GM20431 (cell line): ENCODE measurements around the gene CEP128.

Experiments
- in situ Hi-C: fragments of 300-500 bp; cut with MseI, MboI; formaldehyde crosslinking; loops from one replicate; pipeline ENCODE4 v1.15.0; 2020; ENCODE audit warnings: low sequenced_read_pairs; ENCODE audit not compliant: unreplicated experiment

The CEP128 gene

DNA sequence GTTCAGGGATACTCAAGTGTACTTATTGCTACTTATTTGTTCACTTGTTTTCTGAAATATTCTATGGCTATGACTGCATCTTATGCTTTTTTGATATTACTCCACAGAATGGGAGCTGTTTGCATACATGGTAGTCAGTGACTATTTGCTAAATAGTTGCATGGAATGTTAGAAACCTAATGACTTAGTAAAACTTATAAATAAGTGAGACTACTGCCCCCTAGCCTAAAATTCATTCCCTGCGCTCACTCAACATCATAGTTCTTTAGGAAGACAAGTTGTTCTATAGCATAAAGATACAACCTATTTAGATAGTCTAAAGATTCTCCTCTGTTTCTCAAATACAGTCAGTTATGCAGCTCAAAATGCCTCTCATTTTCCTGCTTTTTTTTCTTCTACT is 305.5 kb downstream of the CEP128 start:
- in situ Hi-C loops = no loop called here

DNA sequence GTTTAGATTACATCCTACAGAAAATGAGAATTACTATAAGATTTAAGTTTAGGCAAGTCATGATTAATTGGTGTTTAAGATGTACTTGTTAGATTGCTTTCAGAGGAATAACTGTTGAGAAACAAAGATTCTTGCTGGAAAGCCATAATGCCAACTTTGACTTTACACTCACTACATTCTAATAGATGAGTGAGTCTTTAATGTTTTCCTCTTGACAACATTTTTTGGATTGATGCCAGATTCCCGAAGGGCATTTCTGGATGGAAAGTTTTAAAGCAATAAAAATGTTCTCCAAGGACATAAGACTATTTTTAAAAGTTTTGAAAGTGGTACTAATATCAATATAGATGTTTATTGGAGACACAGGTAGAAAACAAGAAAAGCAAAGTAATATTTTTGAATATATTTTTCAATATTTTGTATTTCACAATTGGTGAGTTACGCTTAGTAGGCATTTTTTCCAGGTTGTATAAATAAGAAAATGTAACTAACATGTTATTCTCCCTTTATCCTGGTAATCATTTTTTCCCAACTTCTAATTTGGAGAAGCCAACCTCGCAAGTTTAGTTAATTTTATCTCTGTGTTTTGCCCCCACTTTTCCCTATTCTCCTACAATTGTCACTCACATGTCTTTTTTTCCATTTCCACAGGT is 307.3 kb downstream of the CEP128 start:
- in situ Hi-C loops = no loop called here

DNA sequence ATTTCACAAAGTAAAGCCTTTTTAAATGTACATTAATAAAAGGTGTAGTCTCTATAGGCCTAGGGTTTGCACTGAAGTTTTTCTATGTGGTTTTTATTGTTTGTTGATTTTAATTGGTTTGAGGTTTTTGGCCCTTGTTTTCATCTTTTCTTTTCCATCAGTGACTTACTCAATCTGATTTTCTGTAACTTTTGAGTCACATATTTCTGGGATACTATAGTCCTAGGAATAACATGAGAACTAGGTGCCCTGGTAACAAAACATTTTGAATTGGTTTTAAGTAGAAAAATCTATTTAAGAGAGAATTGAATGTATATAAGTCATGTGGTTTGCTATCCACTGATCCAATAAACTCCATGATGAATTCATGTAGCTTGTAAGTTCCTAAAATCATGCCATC is 311.9 kb downstream of the CEP128 start:
- in situ Hi-C loops = no loop called here

DNA sequence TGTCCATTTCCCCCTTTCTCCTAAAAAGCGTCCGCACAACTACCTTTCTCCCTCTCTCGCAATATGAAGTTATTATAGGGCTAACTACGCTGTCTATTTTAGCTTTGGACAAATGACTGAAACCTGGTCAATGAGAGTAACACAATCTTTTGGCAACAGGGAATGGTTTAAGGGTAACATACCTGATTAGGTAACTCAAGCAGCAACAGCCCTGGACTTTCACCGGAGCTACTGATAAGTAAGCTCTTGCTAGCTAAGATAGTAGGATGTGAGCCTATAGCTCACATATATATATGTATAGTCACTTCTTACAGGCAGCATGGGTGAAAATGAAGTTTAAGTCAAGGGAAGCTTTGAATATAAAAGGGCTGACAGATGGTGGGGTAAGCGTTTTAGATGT is 313.0 kb downstream of the CEP128 start:
- in situ Hi-C loops = no loop called here

DNA sequence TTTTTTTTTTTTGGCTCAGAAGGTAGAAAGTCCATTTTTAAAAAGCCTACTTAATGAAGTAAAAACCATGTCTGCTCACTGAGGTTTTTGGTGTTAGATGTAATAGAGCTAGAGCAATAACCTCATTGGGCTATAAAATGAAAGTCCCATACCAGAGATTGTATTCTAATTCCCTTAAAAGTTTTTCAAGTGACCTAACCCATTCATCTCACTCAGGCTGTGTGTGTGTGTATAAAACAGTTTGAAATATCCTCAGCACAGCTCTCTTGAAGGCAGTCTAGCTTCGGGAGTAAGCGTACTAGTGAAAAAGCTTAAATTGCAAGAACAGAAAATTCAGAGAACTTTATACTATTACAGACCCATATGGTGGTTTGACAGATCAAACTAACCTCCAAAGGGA is 313.8 kb downstream of the CEP128 start:
- in situ Hi-C loops = no loop called here

DNA sequence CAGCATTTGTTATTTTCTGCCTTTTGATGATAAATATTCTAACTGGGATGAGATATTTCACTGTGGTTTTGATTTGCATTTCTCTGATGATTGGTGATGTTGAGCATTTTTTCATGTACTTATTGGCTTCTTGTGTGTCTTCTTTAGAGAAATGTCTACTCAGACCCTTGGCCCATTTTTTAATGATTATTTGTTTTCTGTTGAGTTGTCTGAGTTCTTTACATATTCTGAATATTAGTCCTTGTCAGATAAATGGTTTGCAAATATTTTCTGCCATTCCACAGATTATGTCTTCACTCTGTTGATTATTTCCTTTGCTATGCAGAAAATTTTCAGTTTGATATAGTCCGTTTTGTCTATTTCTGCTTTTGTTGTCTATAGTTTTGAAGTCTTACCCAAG is 317.0 kb downstream of the CEP128 start:
- in situ Hi-C loops = no loop called here

DNA sequence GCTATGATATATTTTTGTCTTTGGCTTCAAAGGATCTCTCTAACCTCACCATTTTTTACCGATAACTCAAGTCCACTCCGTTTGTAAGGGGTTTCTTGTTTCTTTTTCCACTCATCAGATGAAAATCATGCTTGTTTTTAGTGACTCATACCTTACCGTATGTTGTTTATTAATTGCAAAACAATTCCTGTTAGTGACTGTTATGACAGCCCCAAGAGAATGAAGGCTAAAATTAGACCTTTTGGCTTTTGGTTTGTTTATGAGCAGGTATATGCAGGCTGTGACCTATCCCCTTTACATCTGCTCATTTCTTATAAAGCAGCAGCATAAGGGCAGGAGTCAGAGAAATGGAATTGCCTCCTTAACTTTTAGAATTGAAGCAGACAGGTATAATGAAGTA is 319.8 kb downstream of the CEP128 start:
- in situ Hi-C loops = no loop called here

DNA sequence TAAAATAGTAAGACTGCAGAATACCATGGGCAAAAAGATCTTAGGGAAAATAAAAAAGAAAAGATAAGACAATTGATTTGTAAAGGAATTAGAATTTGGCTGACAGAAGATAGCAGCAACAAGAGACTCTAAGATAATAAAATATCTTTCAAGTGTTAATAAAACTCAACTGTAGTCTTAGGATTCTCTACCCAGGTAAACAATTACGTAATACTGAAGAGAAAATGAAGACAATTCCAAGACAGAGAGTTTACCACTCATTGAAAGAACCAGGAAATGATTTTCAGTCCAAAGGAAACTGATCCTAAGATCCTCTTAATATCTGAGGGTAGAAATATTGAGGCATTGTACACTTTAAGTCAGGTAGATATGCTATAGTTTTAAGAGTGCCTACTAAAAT is 321.1 kb downstream of the CEP128 start:
- in situ Hi-C loops = no loop called here

DNA sequence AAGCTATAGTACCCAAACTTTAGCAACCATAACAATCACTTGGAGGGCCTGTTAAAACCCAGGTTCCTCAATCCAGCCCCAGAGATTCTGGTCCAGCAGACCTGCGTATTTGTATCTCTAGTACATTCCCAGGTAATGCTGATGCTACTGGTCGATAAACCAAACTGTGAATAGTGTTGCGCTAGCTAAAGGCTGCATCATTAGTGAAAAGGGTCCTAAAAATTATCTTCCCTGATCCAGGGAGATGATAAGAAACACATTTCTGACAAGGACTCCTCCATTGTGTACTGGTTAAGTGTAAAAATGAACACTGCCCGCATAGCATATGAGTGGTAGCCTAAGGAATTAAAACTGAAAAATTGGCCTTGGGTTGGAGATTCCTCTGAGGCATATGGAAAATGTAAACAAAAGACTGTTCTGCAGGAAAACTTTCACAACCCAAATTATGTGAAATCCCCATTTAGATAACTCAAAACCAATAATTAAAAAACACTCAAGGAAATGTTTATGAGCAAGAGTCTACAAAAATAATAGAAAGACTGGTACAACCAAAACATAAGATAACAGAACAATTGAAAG is 322.7 kb downstream of the CEP128 start:
- in situ Hi-C loops = no loop called here

DNA sequence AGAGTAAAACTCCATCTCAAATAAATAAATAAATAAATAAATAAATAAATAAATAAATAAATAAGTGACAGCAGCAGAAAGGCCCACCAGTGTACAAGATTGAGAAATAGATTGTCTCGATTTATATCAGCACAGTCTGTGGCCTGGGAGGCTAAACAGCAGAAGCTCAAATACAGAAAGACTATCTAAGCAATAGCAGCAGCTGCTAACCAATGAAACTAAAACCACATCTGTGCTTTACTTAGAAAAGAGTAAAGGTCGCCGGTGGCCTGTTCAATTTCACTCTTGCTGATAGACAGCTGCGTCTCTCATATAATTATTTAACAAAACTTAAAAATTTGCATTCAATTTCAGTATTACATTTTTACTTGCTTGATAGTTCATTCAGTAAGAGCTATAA is 325.7 kb downstream of the CEP128 start:
- in situ Hi-C loops = no loop called here

DNA sequence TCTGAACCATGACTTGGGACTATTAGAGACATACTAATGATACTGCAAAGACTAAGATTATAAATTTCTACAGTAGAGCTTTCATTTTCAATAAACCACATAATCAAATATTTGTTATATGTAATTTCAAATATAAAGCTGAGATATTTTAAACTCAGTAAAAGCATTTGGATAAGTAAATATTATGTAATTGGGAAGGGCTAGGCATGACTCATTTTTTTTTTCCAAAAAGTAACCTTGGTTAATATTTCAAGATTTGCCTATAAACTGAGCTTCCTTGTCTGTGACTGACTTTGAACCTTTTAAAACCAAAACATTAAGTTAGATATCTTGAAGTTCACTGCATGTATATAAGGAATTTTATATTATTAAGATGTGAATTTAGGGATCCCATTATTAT is 332.5 kb downstream of the CEP128 start:
- in situ Hi-C loops = no loop called here

DNA sequence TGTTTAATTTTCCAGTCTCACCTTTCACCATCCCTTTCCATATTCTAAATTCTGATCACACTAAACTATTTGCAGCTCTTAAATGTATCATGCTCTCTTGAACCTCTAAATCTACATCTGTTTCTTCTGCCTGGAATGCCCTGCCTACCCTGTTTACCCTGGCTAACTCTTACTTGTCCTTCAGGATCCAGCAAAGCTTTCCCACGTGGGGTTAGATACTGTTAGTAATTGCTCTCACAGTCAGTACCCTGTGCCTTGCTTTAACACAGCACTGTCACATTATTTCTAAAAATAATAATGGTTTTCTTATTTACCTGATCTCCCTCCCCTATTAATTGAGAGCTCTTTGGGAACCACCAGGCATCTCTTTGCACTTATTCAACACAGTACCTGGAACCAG is 333.0 kb downstream of the CEP128 start:
- in situ Hi-C loops = no loop called here

DNA sequence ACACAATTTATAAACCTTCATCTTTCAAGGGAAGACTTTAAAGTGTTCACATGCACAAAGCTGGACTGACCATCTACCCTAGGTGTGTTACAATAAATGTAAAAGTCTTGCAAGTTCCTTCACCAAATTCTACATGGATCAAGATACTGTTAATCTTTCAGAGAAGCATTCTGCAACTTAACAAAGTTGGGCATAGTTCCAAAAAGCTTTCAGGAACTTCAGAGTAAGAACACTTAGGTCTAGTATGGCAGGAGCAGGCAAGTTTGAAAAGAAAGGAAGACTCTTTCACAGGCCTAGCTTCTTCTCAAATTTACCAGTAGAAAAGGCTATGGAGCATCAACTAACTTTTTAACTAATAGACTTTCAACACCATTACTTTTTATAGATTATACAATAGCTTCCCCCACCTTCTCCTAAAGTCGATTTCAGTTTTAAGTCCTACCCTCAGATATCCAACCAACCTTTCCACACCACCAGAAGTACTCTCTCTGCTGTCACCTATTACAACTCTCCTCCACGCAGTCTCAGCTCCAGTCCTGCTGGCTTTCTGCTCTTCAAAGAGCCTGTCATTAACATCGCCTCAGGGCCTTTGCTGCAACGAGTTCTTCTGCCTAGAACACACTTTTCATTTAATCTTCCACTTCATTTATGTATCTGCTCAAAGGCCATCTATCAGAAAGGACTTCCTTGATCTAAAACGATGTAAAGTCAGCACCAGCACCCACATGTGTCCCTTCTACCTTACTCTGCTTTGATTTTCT is 333.9 kb downstream of the CEP128 start:
- in situ Hi-C loops = no loop called here

DNA sequence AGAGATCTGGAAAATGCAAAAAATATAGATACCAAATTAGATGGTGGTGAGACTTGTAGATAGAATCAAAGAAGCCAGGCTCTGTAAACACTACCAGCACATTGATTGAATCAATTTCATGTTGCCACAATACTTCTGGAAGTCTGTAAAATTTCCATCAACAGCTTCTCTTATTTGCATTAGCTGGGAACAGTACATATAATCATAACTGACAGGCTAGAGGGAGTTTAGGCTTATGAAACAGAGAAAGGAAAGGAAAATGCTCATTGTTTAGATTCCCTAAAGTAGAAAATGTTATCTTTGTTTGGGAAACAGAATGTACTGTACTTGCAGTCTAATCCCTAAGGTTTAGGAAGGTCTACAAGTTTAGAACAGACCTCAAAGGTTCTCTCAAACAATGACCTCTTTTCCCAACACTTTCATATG is 335.2 kb downstream of the CEP128 start:
- in situ Hi-C loops = no loop called here

DNA sequence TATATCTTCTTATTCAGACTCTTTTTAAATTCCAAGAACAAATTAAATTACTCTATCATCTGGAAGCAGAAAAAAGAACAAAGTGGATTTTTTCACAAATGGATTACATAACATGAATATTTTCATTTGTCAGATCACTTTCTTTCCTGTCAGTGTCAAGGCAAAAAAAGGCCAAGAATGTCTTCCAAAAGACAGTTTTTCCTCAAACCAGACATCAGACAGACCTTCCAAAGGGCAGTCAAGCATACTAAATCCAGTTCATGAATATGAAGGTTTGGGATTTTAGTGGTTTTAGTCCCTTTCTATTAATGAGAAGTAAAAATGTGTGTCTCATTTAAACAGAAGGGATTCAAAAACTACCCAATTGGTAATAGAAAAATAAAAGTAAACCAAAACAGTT is 336.0 kb downstream of the CEP128 start:
- in situ Hi-C loops = no loop called here

DNA sequence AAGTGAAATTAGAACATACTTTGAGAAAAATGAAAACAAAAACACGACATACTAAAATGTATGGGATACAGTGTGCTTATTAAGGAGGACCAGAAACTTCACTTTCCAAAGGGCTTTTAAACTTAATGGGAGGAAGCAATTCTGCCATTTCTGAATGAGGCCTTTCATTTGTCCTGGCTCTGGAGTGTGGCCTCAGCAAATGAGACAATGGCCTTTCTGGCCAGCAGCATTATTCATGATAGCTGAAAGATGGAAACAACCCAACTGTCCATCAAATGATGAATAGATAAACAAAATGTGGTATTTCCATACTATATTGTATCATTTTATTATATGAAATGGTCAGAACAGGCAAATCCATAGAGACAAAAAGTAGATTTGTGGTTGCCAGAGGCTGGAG is 338.6 kb downstream of the CEP128 start:
- in situ Hi-C loops = no loop called here

DNA sequence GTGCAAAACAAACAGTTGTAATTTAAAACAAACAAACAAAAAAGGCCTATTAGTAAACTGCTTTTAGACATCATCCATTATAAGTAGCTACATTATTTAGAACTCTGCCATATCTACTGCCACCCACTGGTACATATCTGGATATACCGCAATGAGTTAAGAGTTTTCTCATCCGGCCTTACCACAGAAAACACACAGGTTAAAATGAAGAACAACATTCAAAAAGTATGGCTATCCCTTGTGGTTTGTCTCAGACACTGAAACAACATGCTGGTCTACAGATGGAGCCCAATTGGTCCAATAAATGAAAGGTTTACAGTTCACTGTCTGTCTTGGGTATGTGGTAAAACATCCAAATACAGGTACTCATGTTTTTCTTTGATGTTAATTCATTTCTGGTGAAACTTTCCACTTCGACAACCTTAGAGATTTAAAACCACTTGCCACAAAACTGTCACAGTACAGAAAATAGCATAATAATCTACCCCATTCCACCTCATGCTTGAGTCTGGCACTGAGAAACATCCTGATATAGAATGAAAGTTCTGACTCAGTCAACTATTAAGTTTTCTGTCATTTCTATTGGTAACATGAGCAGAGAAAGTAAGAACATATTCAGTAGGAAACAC is 354.3 kb downstream of the CEP128 start:
- in situ Hi-C loops = no loop called here

DNA sequence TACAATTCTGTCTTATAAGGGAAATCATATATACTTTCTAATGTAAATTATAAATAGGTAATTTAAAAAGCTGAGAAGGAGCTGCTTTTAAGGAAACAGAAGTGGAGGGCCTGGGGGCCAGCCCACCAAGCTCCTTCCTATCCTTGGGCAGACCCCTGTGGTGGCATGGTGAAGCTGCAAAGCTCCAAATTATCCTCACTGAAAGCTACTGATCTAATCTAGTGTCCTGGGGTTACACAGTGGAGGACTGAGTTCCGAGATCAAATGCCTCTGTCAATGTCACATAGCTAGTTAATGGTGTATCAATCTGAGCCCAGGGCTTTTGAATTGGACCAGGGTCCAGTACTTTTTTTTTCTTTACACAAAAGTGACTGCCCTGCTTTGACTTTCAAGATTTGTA is 355.4 kb downstream of the CEP128 start:
- in situ Hi-C loops = no loop called here

DNA sequence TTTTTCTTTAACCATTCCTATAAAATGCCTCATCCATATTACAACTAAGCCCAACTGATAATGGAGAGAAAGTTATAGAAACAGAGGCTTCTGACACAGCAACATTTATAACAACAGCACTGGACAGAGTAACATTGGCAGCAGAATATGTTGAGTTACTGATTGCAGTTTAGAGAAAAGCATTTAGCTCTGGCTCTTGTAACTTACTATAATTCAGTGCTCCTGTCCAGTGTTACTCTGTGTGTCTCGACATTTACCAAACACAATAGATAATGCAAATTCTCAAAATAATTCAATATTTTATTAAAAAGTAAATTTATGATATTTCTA is 356.1 kb downstream of the CEP128 start:
- in situ Hi-C loops = no loop called here

DNA sequence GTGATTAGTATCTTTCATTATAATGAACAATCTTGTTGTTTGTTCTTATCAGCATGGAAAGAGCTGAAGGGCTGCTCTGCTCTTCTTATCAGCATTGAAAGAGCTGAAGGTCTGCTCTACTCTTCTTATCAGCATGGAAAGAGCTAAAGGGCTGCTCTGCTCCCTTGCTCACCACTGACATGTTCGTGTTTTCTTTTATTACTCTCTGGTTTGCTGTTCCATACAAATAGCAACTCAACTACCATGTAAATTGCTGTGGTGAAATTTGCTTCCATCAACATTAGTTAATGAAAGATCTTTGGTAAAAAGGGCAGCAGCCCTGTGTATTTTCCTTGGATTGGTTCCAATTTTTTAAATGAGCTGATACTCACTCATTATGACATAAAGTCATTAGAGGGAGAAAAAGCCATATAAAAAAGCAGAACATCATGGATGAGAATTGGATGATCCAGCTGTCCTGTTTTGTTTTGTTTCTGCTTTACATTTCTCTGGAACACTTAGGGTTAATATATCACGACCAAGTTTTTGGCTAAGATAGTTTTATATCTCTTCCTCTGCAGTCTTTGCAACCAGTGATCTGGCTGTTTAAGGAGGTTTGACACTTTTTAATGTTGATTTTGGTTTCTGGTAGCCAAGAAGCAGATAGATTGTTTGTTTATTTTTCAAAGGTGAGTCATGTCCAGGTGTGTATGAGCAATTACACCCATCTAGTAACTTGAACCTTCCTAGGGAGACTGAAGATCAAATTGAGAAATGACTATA is 356.6 kb downstream of the CEP128 start:
- in situ Hi-C loops = no loop called here

DNA sequence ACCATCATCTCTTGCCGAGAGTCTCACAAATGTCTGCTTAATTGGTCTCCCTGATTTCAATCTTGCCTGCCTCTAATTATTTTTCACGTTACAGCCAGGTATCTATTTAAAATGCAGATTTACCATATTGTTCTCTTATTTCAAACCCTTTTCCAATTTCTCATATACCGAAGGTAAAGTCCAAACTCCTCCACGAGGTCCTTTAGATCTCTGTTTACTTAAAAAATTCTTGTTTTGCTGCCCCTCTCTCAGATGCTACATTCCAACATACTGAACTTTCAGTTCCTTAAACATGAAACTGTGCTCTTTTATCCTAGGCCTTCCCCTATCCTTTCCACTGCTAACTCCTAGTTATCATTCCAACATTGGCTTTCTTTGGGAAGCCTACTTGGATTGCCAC is 363.9 kb downstream of the CEP128 start:
- in situ Hi-C loops = no loop called here
